CD14-positive monocyte (primary cell): Measurements from ENCODE around the gene ZNF280D. TPM values are rescaled to one million over a fixed set of nuclear protein-coding genes. Genes with fewer than 3 reads are reported as not detected.

Source experiments
- DNase-seq, 3 donors: peaks; one replicate each; pipeline ENCODE4 v3.0.0-alpha.2; 2011 to 2022
- H2AFZ ChIP-seq: 2 replicates; pipeline ENCODE4 v1.6.0; 2012; ENCODE audit warnings: mild to moderate bottlenecking, low read depth, low read length, inconsistent platforms; ENCODE audit not compliant: insufficient read depth, poor library complexity, severe bottlenecking
- H3K27ac ChIP-seq, 2 donors: 1 replicate in 1 of 2; 2 replicates in 1 of 2; pipeline ENCODE4 v1.5.1; 2012 to 2013; ENCODE audit warnings: low read length in 2 of 2, control low read depth in 1 of 2, inconsistent platforms in 1 of 2, low read depth in 1 of 2, mild to moderate bottlenecking in 1 of 2
- H3K27me3 ChIP-seq, 2 donors: one replicate each; pipeline versions ENCODE4 v1.6.0 to v1.6.1; 2011 to 2013; ENCODE audit warnings: low read length in 2 of 2; ENCODE audit not compliant: control insufficient read depth in 2 of 2, insufficient read depth in 2 of 2
- H3K36me3 ChIP-seq, 2 donors: replicated peaks in 1 of 2; 1 replicate in 1 of 2; 2 replicates in 1 of 2; pipeline versions ENCODE4 v1.5.1 to v1.6.1; 2012 to 2013; ENCODE audit warnings: low read length in 2 of 2, control low read depth in 1 of 2, inconsistent platforms in 1 of 2, mild to moderate bottlenecking in 1 of 2; ENCODE audit not compliant: insufficient read depth in 2 of 2, control insufficient read depth in 1 of 2
- H3K4me1 ChIP-seq, 2 donors: 1 replicate in 1 of 2; 2 replicates in 1 of 2; pipeline versions ENCODE4 v1.5.1 to v1.6.1; 2012 to 2013; ENCODE audit warnings: low read length in 2 of 2, control low read depth in 1 of 2, inconsistent platforms in 1 of 2, mild to moderate bottlenecking in 1 of 2, moderate library complexity in 1 of 2; ENCODE audit not compliant: insufficient read depth in 2 of 2, control insufficient read depth in 1 of 2
- H3K4me2 ChIP-seq: replicated peaks from 2 replicates; pipeline ENCODE3; 2012; ENCODE audit warnings: low read length, moderate library complexity, mild to moderate bottlenecking; ENCODE audit not compliant: poor library complexity, severe bottlenecking; ENCODE audit errors: extremely low read depth
- H3K4me3 ChIP-seq, 3 experiments: fragments of 200-600 bp in 1 of 3; sonication (generic) in 1 of 3; replicated peaks in 1 of 3; 1 replicate in 2 of 3; 2 replicates in 1 of 3; pipeline ENCODE4 v1.5.1; 2011 to 2013; ENCODE audit warnings: low read length in 3 of 3, mild to moderate bottlenecking in 3 of 3, control low read depth in 2 of 3, low read depth in 2 of 3, inconsistent platforms in 1 of 3, moderate library complexity in 1 of 3
- H3K79me2 ChIP-seq: 2 replicates; pipeline ENCODE4 v1.6.0; 2012; ENCODE audit warnings: mild to moderate bottlenecking, control low read depth, inconsistent platforms, low read length, moderate library complexity; ENCODE audit not compliant: insufficient read depth
- H3K9ac ChIP-seq: 2 replicates; pipeline ENCODE4 v1.6.0; 2017; ENCODE audit warnings: low read length, mild to moderate bottlenecking; ENCODE audit not compliant: insufficient read depth, poor library complexity, severe bottlenecking
- H3K9me3 ChIP-seq, 2 donors: replicated peaks in 1 of 2; 1 replicate in 1 of 2; 2 replicates in 1 of 2; pipeline versions ENCODE4 v1.5.1 to v1.6.1; 2012 to 2013; ENCODE audit warnings: low read length in 2 of 2, control low read depth in 1 of 2; ENCODE audit not compliant: control insufficient read depth in 1 of 2, insufficient read depth in 1 of 2
- H4K20me1 ChIP-seq: 2 replicates; pipeline ENCODE4 v1.6.0; 2012; ENCODE audit warnings: mild to moderate bottlenecking, low read length, control low read depth, moderate library complexity; ENCODE audit not compliant: insufficient read depth
- H3K27ac Mint-ChIP-seq, 7 donors: one replicate each; pipeline ENCODE4 v1.8.0; 2020; ENCODE audit warnings: mild to moderate bottlenecking in 7 of 7, mixed read lengths in 7 of 7, moderate library complexity in 6 of 7, inconsistent platforms in 2 of 7
- H3K27me3 Mint-ChIP-seq, 3 donors: one replicate each; pipeline ENCODE4 v1.8.0; 2021 to 2022; ENCODE audit warnings: low read depth in 3 of 3, mild to moderate bottlenecking in 3 of 3, mixed read lengths in 3 of 3, moderate library complexity in 3 of 3, inconsistent platforms in 1 of 3
- H3K36me3 Mint-ChIP-seq, 2 donors: one replicate each; pipeline ENCODE4 v1.8.0; 2020; ENCODE audit warnings: mixed read lengths in 2 of 2, inconsistent platforms in 1 of 2, mild to moderate bottlenecking in 1 of 2
- H3K4me1 Mint-ChIP-seq: one replicate; pipeline ENCODE4 v1.8.0; 2020; ENCODE audit warnings: mild to moderate bottlenecking, mixed read lengths
- H3K4me3 Mint-ChIP-seq, 2 donors: one replicate each; pipeline ENCODE4 v1.8.0; 2020; ENCODE audit warnings: mild to moderate bottlenecking in 2 of 2, mixed read lengths in 2 of 2, moderate library complexity in 1 of 2
- H3K9me3 Mint-ChIP-seq, 7 donors: one replicate each; pipeline ENCODE4 v1.8.0; 2020 to 2022; ENCODE audit warnings: mixed read lengths in 7 of 7, mild to moderate bottlenecking in 6 of 7, moderate library complexity in 6 of 7, inconsistent platforms in 2 of 7
- WGBS: methylation state at CpG from one replicate; pipeline ENCODE4 v1.1.5; 2013; ENCODE audit warnings: missing lambda C conversion rate; ENCODE audit not compliant: insufficient coverage; 5-methylcytosine and 5-hydroxymethylcytosine counted together
- intact Hi-C, 2 donors: fragments of 100-400 bp; cut with micrococcal nuclease; formaldehyde crosslinking; loops; one replicate each; pipeline versions ENCODE4 v1.15.0 to v1.15.1; 2023
- polyA plus RNA-seq, 3 donors: library from polyadenylated mRNA; depleted of rRNA in 1 of 3; unstranded in 2 of 3; stranded (reverse) in 1 of 3; fragments of 300-500 nt in 2 of 3; fragments of >200 nt in 1 of 3; fragmentation: Illumina TruSeq in 2 of 3; gene quantifications; 1 replicate in 2 of 3; 2 replicates in 1 of 3; pipeline ENCODE4 v1.2.3, GENCODE V29; 2012 to 2021
- TF ChIP-seq, protein P1 (sequence below): fragments of 200-600 bp; IDR thresholded peaks from one replicate; pipeline ENCODE4 v1.8.0; 2022; ENCODE audit warnings: antibody characterized with exemption, mild to moderate bottlenecking

ZNF280D gene
- polyA plus RNA-seq, 3 donors, result 5.1 to 14.2 (median 8.0) TPM

GRCh38 chr15:56741541-56741940 lies 8.2 kb upstream of the ZNF280D start:
- TF ChIP-seq, protein P1, sequence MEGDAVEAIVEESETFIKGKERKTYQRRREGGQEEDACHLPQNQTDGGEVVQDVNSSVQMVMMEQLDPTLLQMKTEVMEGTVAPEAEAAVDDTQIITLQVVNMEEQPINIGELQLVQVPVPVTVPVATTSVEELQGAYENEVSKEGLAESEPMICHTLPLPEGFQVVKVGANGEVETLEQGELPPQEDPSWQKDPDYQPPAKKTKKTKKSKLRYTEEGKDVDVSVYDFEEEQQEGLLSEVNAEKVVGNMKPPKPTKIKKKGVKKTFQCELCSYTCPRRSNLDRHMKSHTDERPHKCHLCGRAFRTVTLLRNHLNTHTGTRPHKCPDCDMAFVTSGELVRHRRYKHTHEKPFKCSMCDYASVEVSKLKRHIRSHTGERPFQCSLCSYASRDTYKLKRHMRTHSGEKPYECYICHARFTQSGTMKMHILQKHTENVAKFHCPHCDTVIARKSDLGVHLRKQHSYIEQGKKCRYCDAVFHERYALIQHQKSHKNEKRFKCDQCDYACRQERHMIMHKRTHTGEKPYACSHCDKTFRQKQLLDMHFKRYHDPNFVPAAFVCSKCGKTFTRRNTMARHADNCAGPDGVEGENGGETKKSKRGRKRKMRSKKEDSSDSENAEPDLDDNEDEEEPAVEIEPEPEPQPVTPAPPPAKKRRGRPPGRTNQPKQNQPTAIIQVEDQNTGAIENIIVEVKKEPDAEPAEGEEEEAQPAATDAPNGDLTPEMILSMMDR, result no peak
- no peak overlapping the region for H3K4me2 ChIP-seq
- no peak overlapping the region for H3K27ac ChIP-seq
- no peaks in the 10 kb centered on the region for H4K20me1 ChIP-seq
- 20% methylated on average over 1 of the region's 2 CpGs for WGBS
- H2AFZ ChIP-seq, result no peak overlapping the region
- Mint-ChIP-seq H3K27ac (no peak overlapping the region), H3K4me3 (no peak overlapping the region), H3K27me3 (no peaks in the 10 kb centered on the region), H3K9me3 (peaks cover 0 to 6% (median 0%) of the 10 kb centered on the region in 7 donors), H3K36me3 (no peaks in the 10 kb centered on the region), H3K4me1 (no peaks in the 10 kb centered on the region)
- no peak for DNase-seq
- H3K9me3 ChIP-seq, result no peaks in the 10 kb centered on the region
- intact Hi-C loops, result no loop called here
- no peaks in the 10 kb centered on the region for H3K36me3 ChIP-seq
- H3K27me3 ChIP-seq, result no peaks in the 10 kb centered on the region
- H3K4me1 ChIP-seq, result no peaks in the 10 kb centered on the region
- H3K79me2 ChIP-seq, result no peaks in the 10 kb centered on the region
- H3K4me3 ChIP-seq, result no peak overlapping the region
- no peak overlapping the region for H3K9ac ChIP-seq

GRCh38 chr15:56739964-56740640 lies 6.8 kb upstream of the ZNF280D start:
- Histone ChIP-seq H3K4me3 (no peak overlapping the region), H3K27me3 (no peaks in the 10 kb centered on the region), H4K20me1 (no peaks in the 10 kb centered on the region), H3K9me3 (no peaks in the 10 kb centered on the region), H3K9ac (no peak overlapping the region), H3K4me2 (no peak overlapping the region), H3K27ac (no peak overlapping the region), H3K4me1 (no peaks in the 10 kb centered on the region), H3K79me2 (no peaks in the 10 kb centered on the region), H3K36me3 (no peaks in the 10 kb centered on the region), H2AFZ (no peak overlapping the region)
- Mint-ChIP-seq H3K4me1 (no peaks in the 10 kb centered on the region), H3K4me3 (no peak overlapping the region), H3K9me3 (peaks cover 0 to 6% (median 0%) of the 10 kb centered on the region in 7 donors), H3K27ac (no peak overlapping the region), H3K27me3 (no peaks in the 10 kb centered on the region), H3K36me3 (no peaks in the 10 kb centered on the region)
- DNase-seq, result peak; percentile 7 to 35 (median 10)
- intact Hi-C loops, result no loop called here
- TF ChIP-seq, protein P1, result peak; percentile 47
